ENCODE data around the gene KCNQ1. TPM values are rescaled to one million over a fixed set of nuclear protein-coding genes. Genes with fewer than 3 reads are reported as not detected.

KCNQ1 gene
- total and polyA plus RNA-seq, 2 donors (not counting 3 experiments of a cell fraction or from before 2014, with no cell fraction given) = 0.07 to 0.09 TPM

DNA sequence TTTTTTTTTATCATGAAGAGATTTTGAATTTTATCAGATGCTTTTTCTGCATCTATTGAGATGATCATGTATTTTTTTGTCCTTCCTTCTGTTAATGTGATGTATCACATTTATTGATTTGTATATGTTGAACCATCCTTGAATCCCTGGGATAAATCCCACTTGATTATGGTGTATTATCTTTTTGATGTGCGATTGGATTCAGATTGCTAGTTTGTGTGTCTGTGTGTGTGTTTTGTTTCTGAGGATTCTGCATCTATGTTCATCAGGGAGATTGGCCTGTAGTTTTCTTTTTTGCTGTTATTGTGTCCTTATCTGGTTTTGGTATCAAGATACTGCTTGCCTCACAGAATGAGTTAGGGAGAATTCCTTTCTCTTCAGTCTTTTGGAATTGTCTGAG lies 202.4 kb downstream of the KCNQ1 start:
- Histone ChIP-seq H2AFZ (ENCODE audit: low read depth, low read length) (no peak overlapping the region), H3K36me3 (ENCODE audit: control insufficient read depth in 2 of 2, extremely low read depth in 1 of 2, insufficient read depth in 2 of 2, low read length in 2 of 2) (no peaks in the 10 kb centered on the region), H3K4me2 (ENCODE audit: insufficient read depth, low read length) (no peak overlapping the region), H3K4me1 (ENCODE audit: control insufficient read depth, extremely low read depth, insufficient read depth, low read length) (no peaks in the 10 kb centered on the region), H3K79me2 (ENCODE audit: control insufficient read depth, insufficient read depth, low read length) (no peaks in the 10 kb centered on the region), H3K27ac (ENCODE audit: insufficient read depth, low read depth, low read length) (no peak overlapping the region), H4K20me1 (replicated peaks; ENCODE audit: control insufficient read depth, extremely low read depth, insufficient read depth, low read length) (no peaks in the 10 kb centered on the region), H3K9ac (replicated peaks; ENCODE audit: extremely low read depth, insufficient read depth, low read length) (no peak overlapping the region), H3K4me3 (replicated peaks in 1 of 3; ENCODE audit: insufficient read depth in 1 of 3, low read depth in 1 of 3, low read length in 3 of 3) (no peak overlapping the region), H3K9me1 (replicated peaks; ENCODE audit: control insufficient read depth, extremely low read depth, insufficient read depth, low read length) (no peaks in the 10 kb centered on the region), H3K27me3 (ENCODE audit: control insufficient read depth in 2 of 2, insufficient read depth in 2 of 2, low read length in 2 of 2) (no peaks in the 10 kb centered on the region), H3K9me3 (replicated peaks; ENCODE audit: control insufficient read depth, insufficient read depth, low read length) (peaks cover 8% of the 10 kb centered on the region)
- ChIA-PET CTCF (interaction anchor here (0.6 kb wide), 1 partner anchor 341 kb away, joined by 3 read pairs; no protein-coding TSS in a partner anchor), POLR2A (interaction anchor here (0.7 kb wide), 1 partner anchor 154 kb away, joined by 4 read pairs; no protein-coding TSS in a partner anchor)
- DNase-seq (ENCODE audit: low read depth, low spot score) (no peak), FAIRE-seq (no peak)
- TF ChIP-seq FOS (IDR thresholded peaks at IDR 0.05; ENCODE audit: borderline replicate concordance, insufficient read depth, low read length) (no peak), EZH2 (IDR thresholded peaks at IDR 0.05; ENCODE audit: borderline replicate concordance, low read depth, low read length, severe bottlenecking) (no peak), GATA2 (IDR thresholded peaks at IDR 0.05; ENCODE audit: insufficient read depth, insufficient read length, low read depth, low read length) (no peak)
- TF ChIP-seq, protein P1, sequence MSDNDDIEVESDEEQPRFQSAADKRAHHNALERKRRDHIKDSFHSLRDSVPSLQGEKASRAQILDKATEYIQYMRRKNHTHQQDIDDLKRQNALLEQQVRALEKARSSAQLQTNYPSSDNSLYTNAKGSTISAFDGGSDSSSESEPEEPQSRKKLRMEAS (IDR thresholded peaks at IDR 0.05; ENCODE audit: insufficient read depth, insufficient read length) = no peak
- intact Hi-C loops (cut with micrococcal nuclease) = no loop called here
- dilution Hi-C loops (cut with MboI; ENCODE audit: extremely low pct_ligation_motif_present, low sequenced_read_pairs) = no loop called here
- no TSS peak for BruUV-seq (replicated peaks)

DNA sequence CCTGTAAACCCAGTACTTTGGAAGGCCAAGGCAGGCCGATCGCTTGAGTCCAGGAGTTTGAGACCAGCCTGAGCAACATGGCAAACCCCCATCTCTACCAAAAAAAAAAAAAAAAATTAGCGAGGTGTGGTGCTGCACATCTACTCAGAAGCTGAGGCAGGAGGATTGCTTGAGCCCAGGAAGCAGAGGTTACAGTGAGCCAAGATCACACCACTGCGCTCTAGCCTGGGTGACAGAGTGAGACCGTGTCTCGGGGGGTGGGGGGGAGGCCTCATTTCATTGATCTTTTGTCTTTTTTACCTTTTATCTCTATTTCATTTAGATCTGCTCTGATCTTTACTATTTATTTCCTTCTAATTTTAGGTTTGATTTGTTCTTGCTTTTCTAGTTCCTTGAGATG lies 203.1 kb downstream of the KCNQ1 start:
- DNase-seq (ENCODE audit: low read depth, low spot score) = no peak
- no peak for FAIRE-seq
- H3K9ac ChIP-seq (replicated peaks; ENCODE audit: extremely low read depth, insufficient read depth, low read length) = no peak overlapping the region
- H3K9me1 ChIP-seq (replicated peaks; ENCODE audit: control insufficient read depth, extremely low read depth, insufficient read depth, low read length) = no peaks in the 10 kb centered on the region
- H3K27ac ChIP-seq (ENCODE audit: insufficient read depth, low read depth, low read length) = no peak overlapping the region
- ChIA-PET CTCF (no interaction called here), POLR2A (interaction anchor here (0.7 kb wide), 1 partner anchor 155 kb away, joined by 4 read pairs; no protein-coding TSS in a partner anchor)
- H3K9me3 ChIP-seq (replicated peaks; ENCODE audit: control insufficient read depth, insufficient read depth, low read length) = peaks cover 8% of the 10 kb centered on the region
- no peaks in the 10 kb centered on the region for H3K27me3 ChIP-seq (ENCODE audit: control insufficient read depth in 2 of 2, insufficient read depth in 2 of 2, low read length in 2 of 2)
- H3K36me3 ChIP-seq (ENCODE audit: control insufficient read depth in 2 of 2, extremely low read depth in 1 of 2, insufficient read depth in 2 of 2, low read length in 2 of 2) = no peaks in the 10 kb centered on the region
- no peak overlapping the region for H3K4me2 ChIP-seq (ENCODE audit: insufficient read depth, low read length)
- dilution Hi-C loops (cut with MboI; ENCODE audit: extremely low pct_ligation_motif_present, low sequenced_read_pairs) = no loop called here
- BruUV-seq (replicated peaks) = no TSS peak
- H4K20me1 ChIP-seq (replicated peaks; ENCODE audit: control insufficient read depth, extremely low read depth, insufficient read depth, low read length) = no peaks in the 10 kb centered on the region
- H3K4me3 ChIP-seq (replicated peaks in 1 of 3; ENCODE audit: insufficient read depth in 1 of 3, low read depth in 1 of 3, low read length in 3 of 3) = no peak overlapping the region
- intact Hi-C loops (cut with micrococcal nuclease) = no loop called here
- TF ChIP-seq EZH2 (IDR thresholded peaks at IDR 0.05; ENCODE audit: borderline replicate concordance, low read depth, low read length, severe bottlenecking) (no peak), JUN (IDR thresholded peaks at IDR 0.05; ENCODE audit: borderline replicate concordance, insufficient read depth, insufficient read length, low read depth) (no peak), MYC (IDR thresholded peaks at IDR 0.05; ENCODE audit: low read depth, low read length) (no peak), POLR2AphosphoS5 (IDR thresholded peaks at IDR 0.05; ENCODE audit: insufficient read depth, low read depth, low read length) (no peak), POLR2A (IDR thresholded peaks at IDR 0.05; ENCODE audit: low read depth, low read length) (no peak), GATA2 (IDR thresholded peaks at IDR 0.05; ENCODE audit: insufficient read depth, insufficient read length, low read depth, low read length) (no peak), FOS (IDR thresholded peaks at IDR 0.05; ENCODE audit: borderline replicate concordance, insufficient read depth, low read length) (no peak)
- TF ChIP-seq, protein P1 (IDR thresholded peaks at IDR 0.05; ENCODE audit: insufficient read depth, insufficient read length) = no peak
- TF ChIP-seq, protein P2, sequence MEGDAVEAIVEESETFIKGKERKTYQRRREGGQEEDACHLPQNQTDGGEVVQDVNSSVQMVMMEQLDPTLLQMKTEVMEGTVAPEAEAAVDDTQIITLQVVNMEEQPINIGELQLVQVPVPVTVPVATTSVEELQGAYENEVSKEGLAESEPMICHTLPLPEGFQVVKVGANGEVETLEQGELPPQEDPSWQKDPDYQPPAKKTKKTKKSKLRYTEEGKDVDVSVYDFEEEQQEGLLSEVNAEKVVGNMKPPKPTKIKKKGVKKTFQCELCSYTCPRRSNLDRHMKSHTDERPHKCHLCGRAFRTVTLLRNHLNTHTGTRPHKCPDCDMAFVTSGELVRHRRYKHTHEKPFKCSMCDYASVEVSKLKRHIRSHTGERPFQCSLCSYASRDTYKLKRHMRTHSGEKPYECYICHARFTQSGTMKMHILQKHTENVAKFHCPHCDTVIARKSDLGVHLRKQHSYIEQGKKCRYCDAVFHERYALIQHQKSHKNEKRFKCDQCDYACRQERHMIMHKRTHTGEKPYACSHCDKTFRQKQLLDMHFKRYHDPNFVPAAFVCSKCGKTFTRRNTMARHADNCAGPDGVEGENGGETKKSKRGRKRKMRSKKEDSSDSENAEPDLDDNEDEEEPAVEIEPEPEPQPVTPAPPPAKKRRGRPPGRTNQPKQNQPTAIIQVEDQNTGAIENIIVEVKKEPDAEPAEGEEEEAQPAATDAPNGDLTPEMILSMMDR (IDR thresholded peaks at IDR 0.05; ENCODE audit: extremely low read depth in 1 of 2, insufficient read depth in 1 of 2, low read depth in 1 of 2, low read length in 2 of 2) = no peak
- no peaks in the 10 kb centered on the region for H3K79me2 ChIP-seq (ENCODE audit: control insufficient read depth, insufficient read depth, low read length)
- no peak overlapping the region for H2AFZ ChIP-seq (ENCODE audit: low read depth, low read length)
- H3K4me1 ChIP-seq (ENCODE audit: control insufficient read depth, extremely low read depth, insufficient read depth, low read length) = no peaks in the 10 kb centered on the region
